ENCODE data around the gene DZANK1.

DZANK1 gene

DNA sequence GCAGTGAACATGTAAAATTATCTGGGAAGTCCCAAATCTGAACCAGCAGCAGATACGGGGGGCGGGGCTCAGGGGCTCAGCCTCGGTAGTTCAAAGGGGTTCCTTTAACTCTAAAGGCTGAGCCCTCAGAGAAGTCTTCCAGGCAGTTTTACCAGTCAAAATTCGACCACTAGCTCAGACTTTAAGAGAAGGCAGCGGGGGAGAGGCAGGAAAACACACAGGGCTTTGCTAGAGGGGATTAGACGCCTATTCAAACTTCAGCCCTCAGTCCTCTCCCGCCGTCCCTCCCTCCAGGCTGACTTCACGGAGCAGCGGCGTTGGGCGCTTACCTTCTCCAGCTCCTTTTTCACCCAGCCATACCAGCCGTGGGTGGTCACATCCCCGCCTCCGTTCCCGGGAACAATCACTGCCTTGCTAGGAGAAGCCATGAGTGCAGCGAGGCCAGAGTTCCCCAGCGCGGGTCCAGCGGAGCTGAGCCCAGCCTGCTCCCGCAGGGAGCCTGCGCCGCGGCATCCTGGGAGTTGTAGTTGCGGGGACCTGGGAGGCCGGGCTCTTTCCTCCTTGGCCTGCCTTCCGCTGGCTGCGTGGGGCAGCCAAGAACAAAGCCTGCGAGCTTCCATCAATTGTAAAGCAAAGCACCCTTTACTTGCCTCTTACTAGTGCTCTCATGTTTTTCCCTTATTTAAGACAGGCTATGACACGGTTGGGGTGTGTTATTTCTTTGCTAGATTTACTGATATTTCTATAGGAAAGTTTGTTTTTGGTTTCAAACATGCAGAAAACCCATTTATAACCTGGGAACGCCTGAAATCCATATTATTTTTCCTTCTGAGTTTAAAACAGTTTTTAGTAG is 30.1 kb upstream of the DZANK1 start, which contains the start of gene RBBP9:
TSS of gene RBBP9 (minus strand) at position 486 of the 853 bp plus-strand sequence. CDS start at position 428, 58 bp downstream.
- TF ChIP-seq TAF1 (IDR thresholded peaks at IDR 0.05; ENCODE audit: borderline replicate concordance, insufficient read depth, low read length) (peak; percentile 63; the same call in 1 of the 2 replicates), SIN3A (IDR thresholded peaks at IDR 0.05; ENCODE audit: borderline replicate concordance, insufficient read depth, low read length) (0 out of 2 replicates have a peak, but pooled peaks have one; percentile 66), POLR2AphosphoS5 (IDR thresholded peaks at IDR 0.05; ENCODE audit: low read depth, low read length) (peak; percentile 91), FOXP2 (optimal IDR thresholded peaks at IDR 0.05; ENCODE audit: borderline replicate concordance, extremely low read depth, extremely low read length, insufficient read depth) (no peak)
- TF ChIP-seq, protein P1, sequence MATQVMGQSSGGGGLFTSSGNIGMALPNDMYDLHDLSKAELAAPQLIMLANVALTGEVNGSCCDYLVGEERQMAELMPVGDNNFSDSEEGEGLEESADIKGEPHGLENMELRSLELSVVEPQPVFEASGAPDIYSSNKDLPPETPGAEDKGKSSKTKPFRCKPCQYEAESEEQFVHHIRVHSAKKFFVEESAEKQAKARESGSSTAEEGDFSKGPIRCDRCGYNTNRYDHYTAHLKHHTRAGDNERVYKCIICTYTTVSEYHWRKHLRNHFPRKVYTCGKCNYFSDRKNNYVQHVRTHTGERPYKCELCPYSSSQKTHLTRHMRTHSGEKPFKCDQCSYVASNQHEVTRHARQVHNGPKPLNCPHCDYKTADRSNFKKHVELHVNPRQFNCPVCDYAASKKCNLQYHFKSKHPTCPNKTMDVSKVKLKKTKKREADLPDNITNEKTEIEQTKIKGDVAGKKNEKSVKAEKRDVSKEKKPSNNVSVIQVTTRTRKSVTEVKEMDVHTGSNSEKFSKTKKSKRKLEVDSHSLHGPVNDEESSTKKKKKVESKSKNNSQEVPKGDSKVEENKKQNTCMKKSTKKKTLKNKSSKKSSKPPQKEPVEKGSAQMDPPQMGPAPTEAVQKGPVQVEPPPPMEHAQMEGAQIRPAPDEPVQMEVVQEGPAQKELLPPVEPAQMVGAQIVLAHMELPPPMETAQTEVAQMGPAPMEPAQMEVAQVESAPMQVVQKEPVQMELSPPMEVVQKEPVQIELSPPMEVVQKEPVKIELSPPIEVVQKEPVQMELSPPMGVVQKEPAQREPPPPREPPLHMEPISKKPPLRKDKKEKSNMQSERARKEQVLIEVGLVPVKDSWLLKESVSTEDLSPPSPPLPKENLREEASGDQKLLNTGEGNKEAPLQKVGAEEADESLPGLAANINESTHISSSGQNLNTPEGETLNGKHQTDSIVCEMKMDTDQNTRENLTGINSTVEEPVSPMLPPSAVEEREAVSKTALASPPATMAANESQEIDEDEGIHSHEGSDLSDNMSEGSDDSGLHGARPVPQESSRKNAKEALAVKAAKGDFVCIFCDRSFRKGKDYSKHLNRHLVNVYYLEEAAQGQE (IDR thresholded peaks at IDR 0.05; ENCODE audit: insufficient read depth in 1 of 2, low read depth in 2 of 2, low read length in 2 of 2) = 0 out of 4 replicates have a peak, but pooled peaks of 1 of the 2 experiments have one; percentile 12

DNA sequence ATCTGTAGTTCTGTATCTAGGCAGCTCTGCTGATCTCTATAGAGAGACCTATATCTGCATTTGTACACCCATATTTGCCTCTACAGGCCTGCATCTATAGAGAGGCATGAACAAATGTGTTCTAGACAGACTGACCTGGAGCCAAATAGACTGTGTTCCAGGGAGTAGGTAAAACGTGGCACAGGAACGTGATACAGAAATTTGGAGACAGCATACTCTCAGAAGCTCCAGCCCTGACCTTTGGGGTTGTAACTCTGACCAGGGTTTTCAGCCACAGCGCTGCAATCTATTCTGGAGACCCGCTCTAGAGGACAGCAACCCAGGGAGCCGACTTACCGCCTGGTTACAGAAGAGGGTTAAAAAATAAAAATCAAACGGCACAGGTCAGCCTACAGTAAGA is 29.2 kb upstream of the DZANK1 start:
- TF ChIP-seq SIN3A (IDR thresholded peaks at IDR 0.05; ENCODE audit: borderline replicate concordance, insufficient read depth, low read length) = no peak
- no peak for TF ChIP-seq TAF1 (IDR thresholded peaks at IDR 0.05; ENCODE audit: borderline replicate concordance, insufficient read depth, low read length)
- TF ChIP-seq FOXP2 (optimal IDR thresholded peaks at IDR 0.05; ENCODE audit: borderline replicate concordance, extremely low read depth, extremely low read length, insufficient read depth) = no peak
- no peak for TF ChIP-seq POLR2AphosphoS5 (IDR thresholded peaks at IDR 0.05; ENCODE audit: low read depth, low read length)
- TF ChIP-seq, protein P1 (IDR thresholded peaks at IDR 0.05; ENCODE audit: insufficient read depth in 1 of 2, low read depth in 2 of 2, low read length in 2 of 2) = no peak

DNA sequence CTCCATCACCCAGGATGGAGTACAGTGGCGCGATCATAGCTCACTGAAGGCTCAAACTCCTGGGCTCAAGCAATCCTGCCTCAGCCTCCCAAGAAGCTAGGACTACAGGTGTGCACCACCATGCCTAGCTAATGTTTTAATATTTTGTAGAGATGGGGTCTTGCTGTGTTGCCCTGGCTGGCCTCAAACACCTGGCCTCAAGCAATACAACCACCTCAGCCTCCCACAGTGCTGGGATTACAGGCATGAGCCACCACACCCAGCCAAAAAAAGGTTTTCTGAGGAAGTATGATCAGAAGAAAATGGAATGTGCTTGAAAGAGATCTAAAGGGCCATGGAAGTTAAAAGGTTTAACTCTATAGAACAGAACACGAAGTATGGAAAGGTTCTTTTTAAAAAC is 21.5 kb upstream of the DZANK1 start:
- no peak for TF ChIP-seq FOXP2 (optimal IDR thresholded peaks at IDR 0.05; ENCODE audit: borderline replicate concordance, extremely low read depth, extremely low read length, insufficient read depth)
- TF ChIP-seq SIN3A (IDR thresholded peaks at IDR 0.05; ENCODE audit: borderline replicate concordance, insufficient read depth, low read length) = no peak
- no peak for TF ChIP-seq TAF1 (IDR thresholded peaks at IDR 0.05; ENCODE audit: borderline replicate concordance, insufficient read depth, low read length)
- no peak for TF ChIP-seq POLR2AphosphoS5 (IDR thresholded peaks at IDR 0.05; ENCODE audit: low read depth, low read length)
- TF ChIP-seq, protein P1 (IDR thresholded peaks at IDR 0.05; ENCODE audit: insufficient read depth in 1 of 2, low read depth in 2 of 2, low read length in 2 of 2) = no peak

DNA sequence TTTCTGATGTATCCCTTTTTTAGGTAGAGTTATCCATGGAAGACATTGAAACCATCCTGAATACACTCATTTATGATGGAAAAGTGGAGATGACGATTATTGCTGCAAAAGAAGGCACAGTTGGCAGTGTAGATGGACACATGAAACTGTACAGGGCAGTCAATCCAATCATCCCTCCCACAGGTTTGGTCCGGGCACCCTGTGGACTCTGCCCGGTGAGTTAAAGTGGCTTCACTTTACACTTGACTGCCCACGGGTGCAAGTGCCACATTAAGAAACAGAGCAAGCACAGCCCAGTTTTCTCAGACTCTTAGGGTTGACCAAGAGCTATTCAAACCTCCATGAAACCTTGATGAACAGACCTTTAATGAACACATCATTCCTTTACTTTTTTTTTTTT is 14.8 kb upstream of the DZANK1 start:
- TF ChIP-seq TAF1 (IDR thresholded peaks at IDR 0.05; ENCODE audit: borderline replicate concordance, insufficient read depth, low read length) (no peak), SIN3A (IDR thresholded peaks at IDR 0.05; ENCODE audit: borderline replicate concordance, insufficient read depth, low read length) (no peak), FOXP2 (optimal IDR thresholded peaks at IDR 0.05; ENCODE audit: borderline replicate concordance, extremely low read depth, extremely low read length, insufficient read depth) (no peak), POLR2AphosphoS5 (IDR thresholded peaks at IDR 0.05; ENCODE audit: low read depth, low read length) (no peak)
- TF ChIP-seq, protein P1 (IDR thresholded peaks at IDR 0.05; ENCODE audit: insufficient read depth in 1 of 2, low read depth in 2 of 2, low read length in 2 of 2) = no peak
